Hepatocyte (in vitro differentiated cells): ENCODE data around the gene ITGA1. TPM values are rescaled to one million over a fixed set of nuclear protein-coding genes. Genes with fewer than 3 reads are reported as not detected.

Experiments used
- DNase-seq: peaks from one replicate; pipeline ENCODE4 v3.0.0-alpha.2; 2016; ENCODE audit warnings: low spot score
- H2AFZ ChIP-seq: fragments of 200-600 bp; sonication (generic); 2 replicates; pipeline ENCODE4 v1.6.0; 2016; ENCODE audit warnings: antibody characterized with exemption, mild to moderate bottlenecking
- H3K27ac ChIP-seq: fragments of 200-600 bp; sonication (generic); 2 replicates; pipeline ENCODE4 v1.5.1; 2016; ENCODE audit warnings: mild to moderate bottlenecking
- H3K27me3 ChIP-seq: fragments of 200-600 bp; sonication (generic); 2 replicates; pipeline ENCODE4 v1.6.1; 2016
- H3K36me3 ChIP-seq: fragments of 200-600 bp; sonication (generic); replicated peaks from 2 replicates; pipeline ENCODE4 v1.5.1; 2016; ENCODE audit warnings: low read depth; ENCODE audit not compliant: insufficient read depth
- H3K4me1 ChIP-seq: fragments of 200-600 bp; sonication (generic); 2 replicates; pipeline ENCODE4 v1.5.1; 2016; ENCODE audit warnings: mild to moderate bottlenecking, moderate library complexity; ENCODE audit not compliant: insufficient read depth
- H3K4me2 ChIP-seq: fragments of 200-600 bp; sonication (generic); 2 replicates; pipeline ENCODE4 v1.6.0; 2016
- H3K4me3 ChIP-seq: fragments of 200-600 bp; sonication (generic); 2 replicates; pipeline ENCODE4 v1.5.1; 2016; ENCODE audit warnings: mild to moderate bottlenecking
- H3K79me2 ChIP-seq: fragments of 200-600 bp; sonication (generic); 2 replicates; pipeline ENCODE4 v1.6.0; 2017; ENCODE audit warnings: mild to moderate bottlenecking
- H3K9me2 ChIP-seq: fragments of 200-600 bp; sonication (generic); replicated peaks from 2 replicates; pipeline ENCODE4 v1.6.0; 2017; ENCODE audit warnings: mild to moderate bottlenecking; ENCODE audit not compliant: insufficient read depth
- H3K9me3 ChIP-seq: fragments of 200-600 bp; sonication (generic); 2 replicates; pipeline ENCODE4 v1.5.1; 2016; ENCODE audit warnings: low read depth, mild to moderate bottlenecking
- H4K20me1 ChIP-seq: fragments of 200-600 bp; sonication (generic); 2 replicates; pipeline ENCODE4 v1.6.0; 2016; ENCODE audit warnings: mild to moderate bottlenecking; ENCODE audit not compliant: insufficient read depth, poor library complexity, severe bottlenecking
- EZH2 ChIP-seq: fragments of 200-600 bp; sonication (generic); IDR thresholded peaks from 2 replicates; pipeline ENCODE4 v1.6.1; 2016; ENCODE audit warnings: antibody characterized with exemption, mild to moderate bottlenecking, borderline replicate concordance
- EZH2phosphoT487 ChIP-seq: fragments of 200-600 bp; sonication (generic); IDR thresholded peaks from one replicate; pipeline ENCODE4 v1.6.1; 2018; ENCODE audit warnings: antibody characterized with exemption, mild to moderate bottlenecking, low read depth, moderate library complexity; ENCODE audit not compliant: unreplicated experiment, severe bottlenecking
- WGBS: methylation state at CpG from one replicate; pipeline ENCODE4 v1.1.6; 2016; ENCODE audit warnings: low lambda C conversion rate; ENCODE audit errors: missing lambda C conversion rate; 5-methylcytosine and 5-hydroxymethylcytosine counted together
- polyA plus RNA-seq: library from polyadenylated mRNA; unstranded; fragments of >200 nt; fragmentation: Nextera tagmentation; extraction: Ambion mirVana; gene quantifications from 2 replicates; pipeline ENCODE4 v1.2.1, GENCODE V29; 2016
- total RNA-seq: library from RNA; depleted of rRNA; stranded (reverse); fragments of >200 nt; gene quantifications from 2 replicates; pipeline ENCODE4 v1.2.3, GENCODE V29; 2014
- TF ChIP-seq, protein P1 (sequence below): fragments of 200-600 bp; sonication (generic); IDR thresholded peaks from 2 replicates; pipeline ENCODE4 v1.5.1; 2016; ENCODE audit warnings: antibody characterized with exemption, mild to moderate bottlenecking; ENCODE audit not compliant: poor library complexity

Gene ITGA1
- total and polyA plus RNA-seq, 2 experiments from 2014 or later = 15.0 to 40.3 TPM

DNA sequence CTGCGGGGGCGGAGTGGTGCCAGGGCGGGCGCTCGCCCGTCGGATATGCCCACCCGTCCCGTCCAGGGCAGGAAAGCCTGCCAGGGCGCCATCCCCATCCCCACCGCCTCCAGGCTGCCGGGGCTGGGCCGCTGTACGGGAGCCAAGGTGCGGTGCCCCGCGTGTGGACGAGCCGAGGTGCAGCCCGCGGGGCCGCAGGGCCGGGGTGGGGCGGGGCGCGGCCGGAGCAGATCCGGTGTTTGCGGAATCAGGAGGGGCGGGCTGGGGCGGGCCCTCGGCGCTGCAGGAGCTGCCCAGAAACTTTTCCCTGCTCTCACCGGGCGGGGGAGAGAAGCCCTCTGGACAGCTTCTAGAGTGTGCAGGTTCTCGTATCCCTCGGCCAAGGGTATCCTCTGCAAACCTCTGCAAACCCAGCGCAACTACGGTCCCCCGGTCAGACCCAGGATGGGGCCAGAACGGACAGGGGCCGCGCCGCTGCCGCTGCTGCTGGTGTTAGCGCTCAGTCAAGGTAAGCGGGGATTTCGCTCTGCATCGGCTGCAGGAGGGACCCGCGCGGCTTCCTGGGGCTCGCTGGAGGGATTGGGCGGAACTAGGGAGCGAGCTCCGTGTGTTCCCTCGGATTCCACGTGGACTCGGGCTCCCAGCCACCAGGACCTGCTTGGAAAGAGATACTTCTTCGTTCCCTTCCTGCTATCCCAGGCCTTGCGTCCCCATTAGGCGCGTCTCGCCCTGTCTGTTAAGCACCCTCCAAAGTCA, 201.5 kb downstream of the ITGA1 start, which contains the start of gene ITGA2:
Gene ITGA2, plus strand, starts transcription at position 328 of the 756 bp plus-strand sequence. Its CDS starts 117 bp downstream, at position 445.
- H3K79me2 ChIP-seq = peaks cover 14% of the 10 kb centered on the region

DNA sequence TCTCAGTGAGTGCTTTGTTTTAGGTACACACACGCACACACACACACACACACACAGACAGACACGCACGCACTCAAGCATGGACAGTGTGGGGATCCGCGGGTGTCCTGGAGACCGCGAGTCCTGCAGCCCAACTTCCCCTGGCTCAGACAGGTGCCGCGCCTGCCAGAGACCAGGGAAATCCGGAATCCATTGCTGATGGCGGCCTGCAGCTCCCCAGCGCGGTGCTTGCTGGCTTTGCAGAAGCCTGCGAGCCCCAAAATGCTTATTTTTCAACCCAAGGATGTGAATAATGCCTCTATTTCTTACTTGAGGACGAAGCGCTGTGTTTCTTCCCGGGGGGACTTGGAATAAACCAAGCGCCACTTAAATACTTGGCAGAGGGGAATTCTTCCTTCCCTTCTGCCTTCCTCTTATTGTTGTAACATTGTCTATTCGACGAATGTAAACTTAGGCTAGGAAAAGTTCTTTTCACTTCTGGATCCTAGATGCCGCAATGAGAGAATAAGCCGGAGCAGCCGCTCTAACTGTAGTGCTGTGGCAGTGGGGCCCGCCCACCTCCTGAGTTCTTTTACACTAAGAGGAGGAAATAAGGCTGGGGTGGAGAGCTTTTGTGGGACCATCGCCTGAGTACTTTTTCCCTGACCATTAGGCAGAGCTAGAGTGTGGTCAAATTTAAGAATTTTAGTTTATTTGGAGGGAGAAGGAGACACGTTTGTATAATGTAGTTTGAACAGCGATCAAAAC, 202.2 kb downstream of the ITGA1 start:
- Histone ChIP-seq H2AFZ (peak overlapping the region; percentile 85), H3K4me3 (peak overlapping the region; percentile 89), H3K9me2 (no peaks in the 10 kb centered on the region), H3K79me2 (peaks cover 14% of the 10 kb centered on the region), H3K9me3 (no peaks in the 10 kb centered on the region), H3K27ac (peak overlapping the region; percentile 62), H4K20me1 (no peaks in the 10 kb centered on the region), H3K4me2 (peak overlapping the region; percentile 85), H3K36me3 (no peaks in the 10 kb centered on the region), H3K4me1 (no peaks in the 10 kb centered on the region), H3K27me3 (no peaks in the 10 kb centered on the region)
- WGBS = 7% methylated on average over 27 of the region's 27 CpGs
- no peak for TF ChIP-seq EZH2
- TF ChIP-seq, protein P1, sequence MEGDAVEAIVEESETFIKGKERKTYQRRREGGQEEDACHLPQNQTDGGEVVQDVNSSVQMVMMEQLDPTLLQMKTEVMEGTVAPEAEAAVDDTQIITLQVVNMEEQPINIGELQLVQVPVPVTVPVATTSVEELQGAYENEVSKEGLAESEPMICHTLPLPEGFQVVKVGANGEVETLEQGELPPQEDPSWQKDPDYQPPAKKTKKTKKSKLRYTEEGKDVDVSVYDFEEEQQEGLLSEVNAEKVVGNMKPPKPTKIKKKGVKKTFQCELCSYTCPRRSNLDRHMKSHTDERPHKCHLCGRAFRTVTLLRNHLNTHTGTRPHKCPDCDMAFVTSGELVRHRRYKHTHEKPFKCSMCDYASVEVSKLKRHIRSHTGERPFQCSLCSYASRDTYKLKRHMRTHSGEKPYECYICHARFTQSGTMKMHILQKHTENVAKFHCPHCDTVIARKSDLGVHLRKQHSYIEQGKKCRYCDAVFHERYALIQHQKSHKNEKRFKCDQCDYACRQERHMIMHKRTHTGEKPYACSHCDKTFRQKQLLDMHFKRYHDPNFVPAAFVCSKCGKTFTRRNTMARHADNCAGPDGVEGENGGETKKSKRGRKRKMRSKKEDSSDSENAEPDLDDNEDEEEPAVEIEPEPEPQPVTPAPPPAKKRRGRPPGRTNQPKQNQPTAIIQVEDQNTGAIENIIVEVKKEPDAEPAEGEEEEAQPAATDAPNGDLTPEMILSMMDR = peak; percentile 56
- peak; percentile 69 for DNase-seq

More for the DNA sequence above, 201.5 kb downstream of the ITGA1 start, which contains the start of gene ITGA2:
- Histone ChIP-seq H3K4me1 (no peaks in the 10 kb centered on the region), H3K27ac (peak within 1 kb of the TSS; percentile 73), H3K4me2 (peak within 1 kb of the TSS; percentile 85), H3K4me3 (peak within 1 kb of the TSS; percentile 89), H3K9me2 (no peaks in the 10 kb centered on the region), H3K9me3 (no peaks in the 10 kb centered on the region), H4K20me1 (no peaks in the 10 kb centered on the region), H2AFZ (peak within 1 kb of the TSS; percentile 85), H3K27me3 (no peaks in the 10 kb centered on the region), H3K36me3 (no peaks in the 10 kb centered on the region)
- peak; percentile 78 for DNase-seq
- TF ChIP-seq, protein P1 = no peak
- TF ChIP-seq EZH2phosphoT487 (no peak), EZH2 (no peak)
- 1% methylated on average over 49 of the region's 64 CpGs for WGBS

DNA sequence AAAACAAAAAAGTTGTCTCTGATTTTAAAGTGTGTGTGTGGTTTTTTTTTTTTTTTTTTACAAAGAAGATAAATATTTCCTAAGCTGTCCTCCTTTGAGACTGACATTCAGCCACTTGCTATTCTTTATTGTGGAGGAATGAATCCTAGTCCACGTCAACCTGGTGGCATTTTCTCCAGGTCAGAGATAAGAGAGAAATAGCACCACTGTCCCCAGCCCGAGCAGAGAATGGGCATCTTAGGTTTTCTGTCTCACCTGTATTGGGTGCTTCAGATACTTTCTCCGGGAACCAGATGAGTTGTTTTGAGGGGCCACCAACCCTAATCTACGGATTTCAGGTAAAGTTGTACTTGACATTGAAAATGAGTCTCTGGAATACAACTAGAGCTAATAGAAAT, 202.8 kb downstream of the ITGA1 start:
- peak overlapping the region; percentile 62 for H3K27ac ChIP-seq
- H4K20me1 ChIP-seq = no peaks in the 10 kb centered on the region
- peak overlapping the region; percentile 89 for H3K4me3 ChIP-seq
- H3K36me3 ChIP-seq = no peaks in the 10 kb centered on the region
- peak overlapping the region; percentile 85 for H3K4me2 ChIP-seq
- DNase-seq = no peak
- no peaks in the 10 kb centered on the region for H3K9me3 ChIP-seq
- TF ChIP-seq, protein P1 = no peak
- TF ChIP-seq EZH2phosphoT487 = no peak
- TF ChIP-seq EZH2 = no peak
- peaks cover 14% of the 10 kb centered on the region for H3K79me2 ChIP-seq
- H3K4me1 ChIP-seq = no peaks in the 10 kb centered on the region
- WGBS = 61% methylated on average over 4 of the region's 4 CpGs
- H3K27me3 ChIP-seq = no peaks in the 10 kb centered on the region
- peak overlapping the region; percentile 85 for H2AFZ ChIP-seq
- no peaks in the 10 kb centered on the region for H3K9me2 ChIP-seq
